ENCODE data around the gene PLD5. TPM values are rescaled to one million over a fixed set of nuclear protein-coding genes. Genes with fewer than 3 reads are reported as not detected.

PLD5 gene
- total and polyA plus RNA-seq, 8 donors: 0.24 to 11.0 (median 0.54) TPM

DNA sequence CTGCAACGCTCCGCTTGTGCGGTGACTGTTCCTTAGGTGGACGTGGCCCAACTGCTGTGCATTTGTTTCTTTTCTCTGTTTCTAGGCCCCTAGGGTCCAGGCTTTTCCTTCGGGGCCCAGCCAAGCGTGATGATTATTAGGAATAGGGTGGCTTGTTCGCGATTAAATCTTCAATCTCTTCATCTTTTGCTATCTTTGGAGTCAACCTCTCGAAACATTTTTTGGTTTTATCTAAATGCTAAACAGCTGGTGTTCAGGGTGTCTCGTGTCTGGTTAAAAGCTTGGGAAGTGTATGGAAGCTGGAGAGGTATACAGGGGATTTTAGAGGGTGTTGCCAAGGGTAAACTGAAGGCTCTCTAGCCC, 844 bp upstream of the PLD5 start:
- Histone ChIP-seq H3K4me3 (peak overlapping the region in 1 of 2 donors; percentile 17), H3K27me3 (peaks cover 38 to 80% of the 10 kb centered on the region in 2 donors), H3K9me3 (no peaks in the 10 kb centered on the region), H3K36me3 (no peaks in the 10 kb centered on the region), H3K27ac (no peak overlapping the region), H3K4me1 (peaks cover 3 to 13% of the 10 kb centered on the region in 2 donors)
- no peak for DNase-seq
- TF ChIP-seq, protein P1, sequence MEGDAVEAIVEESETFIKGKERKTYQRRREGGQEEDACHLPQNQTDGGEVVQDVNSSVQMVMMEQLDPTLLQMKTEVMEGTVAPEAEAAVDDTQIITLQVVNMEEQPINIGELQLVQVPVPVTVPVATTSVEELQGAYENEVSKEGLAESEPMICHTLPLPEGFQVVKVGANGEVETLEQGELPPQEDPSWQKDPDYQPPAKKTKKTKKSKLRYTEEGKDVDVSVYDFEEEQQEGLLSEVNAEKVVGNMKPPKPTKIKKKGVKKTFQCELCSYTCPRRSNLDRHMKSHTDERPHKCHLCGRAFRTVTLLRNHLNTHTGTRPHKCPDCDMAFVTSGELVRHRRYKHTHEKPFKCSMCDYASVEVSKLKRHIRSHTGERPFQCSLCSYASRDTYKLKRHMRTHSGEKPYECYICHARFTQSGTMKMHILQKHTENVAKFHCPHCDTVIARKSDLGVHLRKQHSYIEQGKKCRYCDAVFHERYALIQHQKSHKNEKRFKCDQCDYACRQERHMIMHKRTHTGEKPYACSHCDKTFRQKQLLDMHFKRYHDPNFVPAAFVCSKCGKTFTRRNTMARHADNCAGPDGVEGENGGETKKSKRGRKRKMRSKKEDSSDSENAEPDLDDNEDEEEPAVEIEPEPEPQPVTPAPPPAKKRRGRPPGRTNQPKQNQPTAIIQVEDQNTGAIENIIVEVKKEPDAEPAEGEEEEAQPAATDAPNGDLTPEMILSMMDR (IDR thresholded peaks at IDR 0.05): no peak
- intact Hi-C loops (cut with DNase I): no loop called here
- ATAC-seq: no peak

DNA sequence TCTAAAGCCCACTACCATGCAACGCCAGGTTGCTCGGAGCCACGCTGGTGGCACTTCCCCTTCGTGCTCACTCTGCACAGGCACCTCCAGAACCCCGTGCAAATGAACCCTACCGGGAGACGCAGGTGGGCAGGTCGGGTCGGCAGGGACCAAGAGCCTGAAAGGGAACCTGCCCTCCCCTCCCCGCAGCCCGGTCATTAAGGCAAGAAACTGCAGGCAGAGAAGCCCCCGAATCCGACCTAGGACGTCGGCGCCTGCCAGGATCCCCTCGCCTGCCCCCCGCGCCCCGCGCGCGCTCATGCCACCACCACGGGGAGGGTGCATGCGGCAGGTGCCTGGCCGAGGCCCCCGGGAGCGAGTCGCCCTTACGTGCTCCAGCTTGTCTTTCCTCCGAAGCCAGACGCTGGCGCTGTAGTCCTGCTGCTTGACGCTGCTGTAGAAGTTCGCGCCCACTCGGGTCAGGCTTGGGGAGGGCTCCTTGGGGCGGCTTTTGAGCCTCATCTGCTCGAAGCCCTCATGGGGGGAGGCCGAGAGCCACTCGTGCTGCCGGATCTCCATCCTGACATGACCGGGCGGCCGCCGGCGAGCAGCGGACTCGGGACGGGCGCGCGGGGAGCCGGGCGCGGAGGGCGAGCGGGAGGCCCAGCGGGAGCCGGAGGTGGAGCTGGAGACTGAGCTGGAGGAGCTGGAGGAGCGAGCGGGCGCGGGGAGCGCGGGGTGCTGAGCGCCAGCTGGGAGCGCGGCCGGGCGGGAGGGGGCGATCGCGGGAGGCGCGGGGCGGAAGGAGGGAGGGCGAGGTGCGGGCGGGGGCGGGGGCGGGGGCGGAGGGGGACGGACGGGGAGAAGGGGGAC, 552 bp downstream of the PLD5 start:
- Histone ChIP-seq H3K27me3 (peaks cover 38 to 83% of the 10 kb centered on the region in 2 donors), H3K27ac (no peak overlapping the region), H3K9me3 (no peaks in the 10 kb centered on the region), H3K4me3 (peak overlapping the region; percentile 21 to 27), H3K4me1 (peaks cover 3 to 13% of the 10 kb centered on the region in 2 donors), H3K36me3 (no peaks in the 10 kb centered on the region)
- peak; percentile 92 for ATAC-seq
- peak; percentile 10 to 76 (median 48) for DNase-seq
- intact Hi-C loops (cut with DNase I): no loop called here
- TF ChIP-seq, protein P1 (IDR thresholded peaks at IDR 0.05): no peak

DNA sequence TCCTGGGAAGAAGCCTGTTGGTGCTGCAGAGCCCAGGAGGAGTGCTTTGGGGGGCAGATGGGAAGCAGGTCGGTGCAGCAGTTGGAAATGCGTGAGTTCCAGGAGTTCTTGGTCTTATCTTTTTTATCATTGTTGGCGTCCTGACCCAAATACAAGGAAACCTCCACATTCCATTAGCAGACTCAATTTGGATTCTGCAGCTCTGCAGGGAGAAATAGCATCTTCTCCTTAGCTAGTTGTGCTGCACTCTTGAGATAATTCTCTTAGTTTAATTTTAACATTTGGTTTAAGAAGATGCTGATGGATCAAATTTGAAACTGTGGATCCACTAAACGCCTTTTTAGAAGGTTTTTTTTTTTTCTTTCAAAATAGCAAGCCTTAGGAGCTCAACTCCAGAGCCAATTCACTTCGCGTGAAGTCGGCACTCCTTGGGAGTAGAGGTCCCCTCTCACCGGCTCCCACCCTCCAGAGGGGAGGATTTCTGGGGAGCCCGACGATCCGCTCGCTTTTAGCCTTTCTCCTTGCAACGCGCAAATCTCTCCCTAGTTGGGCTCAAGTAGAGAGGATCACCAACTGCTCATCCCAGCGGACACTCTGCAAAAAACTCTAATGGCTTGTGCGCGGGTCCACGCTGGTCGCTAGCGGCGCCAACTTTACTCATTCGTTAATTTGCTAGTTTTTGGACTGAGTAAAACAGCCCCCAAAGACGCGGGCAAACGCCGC, 1.3 kb downstream of the PLD5 start:
- Histone ChIP-seq H3K9me3 (no peaks in the 10 kb centered on the region), H3K27ac (no peak overlapping the region), H3K27me3 (peaks cover 38 to 83% of the 10 kb centered on the region in 2 donors), H3K36me3 (no peaks in the 10 kb centered on the region), H3K4me3 (no peak overlapping the region), H3K4me1 (peaks cover 3 to 13% of the 10 kb centered on the region in 2 donors)
- intact Hi-C loops (cut with DNase I): no loop called here
- TF ChIP-seq, protein P1 (IDR thresholded peaks at IDR 0.05): no peak
- DNase-seq (no peak), ATAC-seq (no peak)

DNA sequence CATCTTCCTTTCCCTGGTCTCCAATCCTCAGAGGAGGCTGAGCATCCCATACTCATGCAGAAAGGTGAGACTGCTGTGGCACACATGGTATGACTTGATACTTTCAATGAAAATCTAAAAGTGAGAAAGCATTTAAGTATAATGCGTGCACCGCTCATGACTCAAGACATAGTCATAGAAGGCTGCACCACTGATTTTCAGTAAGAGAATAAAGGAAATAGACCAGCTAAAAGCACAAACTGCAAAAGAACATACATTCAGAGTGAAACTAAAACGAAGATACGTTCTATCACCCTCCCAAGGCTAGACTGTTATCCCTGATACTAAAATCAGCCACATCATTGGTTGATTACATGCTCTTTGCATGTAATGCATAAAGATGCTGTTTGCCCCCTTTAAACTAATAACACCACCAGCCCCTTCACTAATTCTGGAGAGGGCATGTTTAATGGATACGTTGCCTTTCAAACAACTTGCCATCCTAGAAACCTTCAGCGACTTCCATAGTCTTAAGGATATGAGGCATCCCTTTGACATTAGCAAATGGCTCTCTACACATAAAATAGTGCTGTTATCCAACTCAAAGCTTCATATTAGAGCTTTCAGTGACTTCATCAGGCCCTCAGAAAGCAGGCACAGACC, 2.1 kb downstream of the PLD5 start:
- TF ChIP-seq, protein P1 (IDR thresholded peaks at IDR 0.05): no peak
- no peak for DNase-seq
- Histone ChIP-seq H3K9me3 (no peaks in the 10 kb centered on the region), H3K27ac (no peak overlapping the region), H3K36me3 (no peaks in the 10 kb centered on the region), H3K4me3 (no peak overlapping the region), H3K27me3 (peaks cover 38 to 78% of the 10 kb centered on the region in 2 donors), H3K4me1 (peaks cover 3 to 13% of the 10 kb centered on the region in 2 donors)
- intact Hi-C loops (cut with DNase I): no loop called here
- ATAC-seq: no peak

DNA sequence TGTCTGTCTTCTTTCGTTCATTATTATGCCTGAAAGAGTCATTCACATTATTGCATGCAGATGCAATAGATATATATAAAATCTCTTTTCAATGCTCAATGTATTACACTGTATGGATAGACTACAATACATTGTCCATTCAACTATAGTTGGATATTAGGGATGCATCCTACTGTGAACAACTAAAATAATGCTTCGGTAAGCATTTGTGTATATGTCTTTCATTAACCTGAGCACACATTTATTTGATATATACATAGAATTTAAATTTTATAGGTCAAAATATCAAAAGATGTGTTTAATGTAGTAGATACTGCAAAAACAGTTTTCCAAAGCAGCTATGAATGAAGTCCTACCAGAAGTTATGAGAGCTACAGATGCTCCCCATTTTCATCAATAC, 8.9 kb downstream of the PLD5 start:
- Histone ChIP-seq H3K36me3 (no peaks in the 10 kb centered on the region), H3K27me3 (peaks cover 0 to 9% of the 10 kb centered on the region in 2 donors), H3K4me1 (no peaks in the 10 kb centered on the region), H3K27ac (no peak overlapping the region), H3K9me3 (peaks cover 0 to 3% of the 10 kb centered on the region in 2 donors), H3K4me3 (no peak overlapping the region)
- TF ChIP-seq, protein P1 (IDR thresholded peaks at IDR 0.05): no peak
- intact Hi-C loops (cut with DNase I): no loop called here
- ATAC-seq: no peak
- DNase-seq: no peak

Measured in left lung (tissue), 10 donors.